MM.1S (cell line): ENCODE data around the gene DEPDC1B.

Experiments
- EZH2 ChIP-seq: fragments of 300-600 bp; sonication (generic); optimal IDR thresholded peaks from 2 replicates; pipeline ENCODE3; 2017; ENCODE audit warnings: low read depth, mild to moderate bottlenecking, antibody characterized with exemption, low read length, mixed read lengths
- TF ChIP-seq, protein P1 (sequence below): fragments of 300-600 bp; sonication (generic); IDR thresholded peaks from 2 replicates; pipeline ENCODE4 v1.5.1; 2016; ENCODE audit warnings: antibody characterized with exemption, low read length, mixed read lengths

DNA sequence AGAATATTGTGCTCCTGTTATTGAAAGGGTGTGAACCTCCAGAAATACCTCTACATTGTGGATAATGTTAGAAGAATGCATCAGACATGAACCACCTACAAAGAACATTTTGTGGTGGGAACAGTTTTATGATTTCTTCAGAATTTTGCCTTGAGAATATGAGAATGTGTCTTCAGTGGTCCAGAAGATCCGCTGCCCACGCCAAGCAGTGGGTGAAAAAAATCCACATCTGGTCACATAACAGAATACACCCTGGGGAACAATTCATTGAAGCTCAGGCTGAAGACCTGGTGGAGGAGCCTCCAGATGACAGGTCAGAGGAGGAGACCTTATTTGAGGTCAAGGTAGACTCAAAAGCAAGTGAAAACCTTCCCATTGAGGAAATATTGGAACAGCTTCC lies 69.1 kb downstream of the DEPDC1B start:
- TF ChIP-seq EZH2 = no peak
- TF ChIP-seq, protein P1, sequence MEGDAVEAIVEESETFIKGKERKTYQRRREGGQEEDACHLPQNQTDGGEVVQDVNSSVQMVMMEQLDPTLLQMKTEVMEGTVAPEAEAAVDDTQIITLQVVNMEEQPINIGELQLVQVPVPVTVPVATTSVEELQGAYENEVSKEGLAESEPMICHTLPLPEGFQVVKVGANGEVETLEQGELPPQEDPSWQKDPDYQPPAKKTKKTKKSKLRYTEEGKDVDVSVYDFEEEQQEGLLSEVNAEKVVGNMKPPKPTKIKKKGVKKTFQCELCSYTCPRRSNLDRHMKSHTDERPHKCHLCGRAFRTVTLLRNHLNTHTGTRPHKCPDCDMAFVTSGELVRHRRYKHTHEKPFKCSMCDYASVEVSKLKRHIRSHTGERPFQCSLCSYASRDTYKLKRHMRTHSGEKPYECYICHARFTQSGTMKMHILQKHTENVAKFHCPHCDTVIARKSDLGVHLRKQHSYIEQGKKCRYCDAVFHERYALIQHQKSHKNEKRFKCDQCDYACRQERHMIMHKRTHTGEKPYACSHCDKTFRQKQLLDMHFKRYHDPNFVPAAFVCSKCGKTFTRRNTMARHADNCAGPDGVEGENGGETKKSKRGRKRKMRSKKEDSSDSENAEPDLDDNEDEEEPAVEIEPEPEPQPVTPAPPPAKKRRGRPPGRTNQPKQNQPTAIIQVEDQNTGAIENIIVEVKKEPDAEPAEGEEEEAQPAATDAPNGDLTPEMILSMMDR = no peak
